GM23338 (cell line): ENCODE results near the gene FARS2.

Experiments used
- CREB1 ChIP-seq: fragments of 250-450 bp; sonication (Bioruptor Pico); IDR thresholded peaks from 2 replicates; pipeline ENCODE4 v1.5.0; 2020; ENCODE audit warnings: low read depth, mild to moderate bottlenecking, moderate library complexity
- CTCF ChIP-seq, 2 experiments: fragments of 200-600 bp in 1 of 2; sonication (generic) in 1 of 2; conservative IDR thresholded peaks; 2 replicates each; pipeline versions ENCODE4 v1.5.1 to v1.6.1; 2016 to 2017; ENCODE audit warnings: antibody characterized with exemption in 2 of 2, low read depth in 2 of 2, mild to moderate bottlenecking in 2 of 2, moderate library complexity in 1 of 2
- ETS1 ChIP-seq: IDR thresholded peaks from 2 replicates; pipeline ENCODE4 v1.6.1; 2016; ENCODE audit warnings: antibody characterized with exemption
- EZH2 ChIP-seq: fragments of 200-600 bp; sonication (generic); IDR thresholded peaks from one replicate; pipeline ENCODE4 v1.8.0; 2017; ENCODE audit warnings: antibody characterized with exemption, mild to moderate bottlenecking, low read depth; ENCODE audit not compliant: unreplicated experiment
- EZH2phosphoT487 ChIP-seq: fragments of 200-600 bp; sonication (generic); IDR thresholded peaks from one replicate; pipeline ENCODE4 v1.8.1; 2018; ENCODE audit warnings: antibody characterized with exemption; ENCODE audit not compliant: unreplicated experiment
- JUNB ChIP-seq: IDR thresholded peaks from one replicate; pipeline ENCODE4 v1.6.1; 2016; ENCODE audit warnings: antibody characterized with exemption; ENCODE audit not compliant: unreplicated experiment
- POLR2AphosphoS5 ChIP-seq: IDR thresholded peaks from 2 replicates; pipeline ENCODE4 v1.6.1; 2016; ENCODE audit warnings: antibody characterized with exemption, low read depth
- REST ChIP-seq: IDR thresholded peaks from one replicate; pipeline ENCODE4 v1.6.1; 2018; ENCODE audit warnings: antibody characterized with exemption; ENCODE audit not compliant: unreplicated experiment
- ZNF114 ChIP-seq: fragments of 250-450 bp; sonication (Bioruptor Pico); IDR thresholded peaks from 2 replicates; pipeline ENCODE4 v1.5.0; 2020; ENCODE audit warnings: mild to moderate bottlenecking, moderate library complexity
- ZNF331 ChIP-seq: fragments of 250-450 bp; sonication (Bioruptor Pico); IDR thresholded peaks from 2 replicates; pipeline ENCODE4 v1.5.0; 2020; ENCODE audit warnings: low read depth, mild to moderate bottlenecking, moderate library complexity

GRCh38 chr6:5617179-5617578 is 355.9 kb downstream of the FARS2 start:
- TF ChIP-seq CTCF (conservative IDR thresholded peaks at IDR 0.05; ENCODE audit: low read depth in 2 of 2) (no peak), EZH2 (no peak), REST (no peak), POLR2AphosphoS5 (no peak), JUNB (no peak), EZH2phosphoT487 (no peak), CREB1 (no peak), ETS1 (no peak), ZNF331 (no peak), ZNF114 (CRISPR knock-in tag) (no peak)
